GM21423 (cell line): ENCODE data around the gene TMEM106C.

Source experiments
- ATAC-seq: cut with Tn5 transposase; IDR thresholded peaks from one replicate; pipeline ENCODE4 v1.9.1; 2021; ENCODE audit warnings: mild to moderate bottlenecking, moderate library complexity; ENCODE audit not compliant: unreplicated experiment

The TMEM106C gene

DNA sequence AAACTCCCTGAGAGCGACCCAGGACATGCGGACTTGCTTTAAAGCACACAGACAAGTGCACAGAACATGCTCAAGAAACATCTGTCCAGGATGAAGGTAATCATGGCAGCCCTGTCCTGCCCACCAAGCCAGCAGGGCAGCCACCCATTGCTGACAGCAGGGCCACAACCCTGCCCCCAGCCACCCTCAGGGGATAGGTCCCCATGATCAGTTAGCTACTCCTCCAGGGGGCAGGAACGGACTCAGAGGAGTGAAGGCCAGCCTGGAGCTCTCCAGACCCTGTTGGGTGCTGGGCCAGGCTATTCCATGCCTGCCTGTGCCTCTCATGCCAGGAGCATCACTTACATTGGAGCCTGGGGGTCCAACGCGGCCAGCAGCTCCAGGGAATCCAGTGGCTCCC is 15.8 kb downstream of the TMEM106C start:
- ATAC-seq = no peak

DNA sequence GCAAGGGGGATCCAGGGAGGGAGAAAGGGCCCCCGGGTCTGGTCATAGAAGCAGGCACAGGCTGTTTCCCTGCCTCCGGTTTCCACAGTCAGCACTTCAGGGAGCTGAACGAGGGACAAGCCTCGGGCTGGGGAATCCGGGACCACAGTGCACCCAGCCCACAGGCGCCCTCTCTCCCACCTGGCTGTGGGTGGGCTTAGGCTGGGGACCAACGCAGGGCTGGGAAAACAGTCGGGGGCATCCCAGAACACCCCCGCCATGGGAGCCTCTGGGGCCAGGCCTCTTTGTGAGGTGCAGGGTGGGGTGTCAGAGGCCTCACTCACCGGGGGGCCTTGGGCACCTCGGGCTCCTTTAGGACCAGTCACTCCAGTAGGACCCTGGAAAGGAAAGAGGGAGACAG is 16.3 kb downstream of the TMEM106C start:
- no peak for ATAC-seq

DNA sequence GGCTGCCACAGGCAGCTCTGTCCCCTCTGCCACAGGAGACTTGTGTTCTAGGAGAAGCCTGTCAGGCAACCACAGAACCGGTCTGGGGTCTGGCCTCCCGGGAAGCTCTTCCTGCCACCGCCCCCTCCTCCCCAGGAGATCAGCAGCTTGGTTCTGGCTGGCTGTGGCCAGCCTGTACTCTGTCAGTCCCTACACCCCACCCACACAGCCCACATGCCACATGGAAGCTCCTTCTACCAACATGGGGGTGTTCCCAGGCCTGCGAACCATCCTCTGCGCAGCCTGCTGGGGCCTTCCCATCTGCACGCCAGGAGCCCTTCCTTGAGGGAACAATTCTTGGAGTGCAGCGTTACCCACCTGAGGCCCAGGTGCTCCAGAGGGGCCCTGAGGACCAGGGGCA is 16.8 kb downstream of the TMEM106C start:
- ATAC-seq = no peak

DNA sequence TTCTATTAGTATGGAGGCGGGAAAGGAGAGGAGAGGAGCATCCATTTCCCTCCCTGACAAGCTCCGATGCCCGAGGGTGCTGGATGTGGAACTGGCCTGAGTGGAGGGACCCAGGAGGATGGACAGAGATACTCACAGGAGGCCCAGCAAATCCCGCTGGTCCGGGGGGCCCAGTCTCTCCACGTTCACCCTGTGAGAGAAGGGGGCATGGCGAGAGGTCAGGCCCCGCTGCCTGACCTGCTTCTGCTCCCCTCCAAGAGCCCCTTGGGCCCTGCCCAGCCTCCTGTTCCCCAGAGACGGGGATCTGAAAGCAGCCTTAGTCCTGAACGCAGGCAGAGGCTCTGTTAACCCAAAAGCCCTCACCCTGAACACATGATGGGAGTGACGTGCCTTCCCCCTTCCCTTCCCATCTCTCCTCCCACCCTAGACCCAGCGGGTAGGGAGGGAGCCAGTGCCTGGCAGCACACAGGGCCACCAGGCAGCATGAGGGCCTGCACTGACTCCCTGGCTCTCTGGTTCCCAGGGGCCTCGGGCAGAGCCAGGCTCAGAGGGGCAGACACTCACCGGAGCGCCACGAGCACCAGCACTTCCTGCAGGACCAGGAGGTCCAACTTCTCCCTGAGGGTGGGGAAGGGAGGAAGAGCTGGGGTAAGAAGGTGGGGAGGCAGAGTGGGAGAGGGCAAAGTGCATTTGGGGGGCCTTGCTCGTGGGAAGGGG is 17.5 kb downstream of the TMEM106C start:
- no peak for ATAC-seq

DNA sequence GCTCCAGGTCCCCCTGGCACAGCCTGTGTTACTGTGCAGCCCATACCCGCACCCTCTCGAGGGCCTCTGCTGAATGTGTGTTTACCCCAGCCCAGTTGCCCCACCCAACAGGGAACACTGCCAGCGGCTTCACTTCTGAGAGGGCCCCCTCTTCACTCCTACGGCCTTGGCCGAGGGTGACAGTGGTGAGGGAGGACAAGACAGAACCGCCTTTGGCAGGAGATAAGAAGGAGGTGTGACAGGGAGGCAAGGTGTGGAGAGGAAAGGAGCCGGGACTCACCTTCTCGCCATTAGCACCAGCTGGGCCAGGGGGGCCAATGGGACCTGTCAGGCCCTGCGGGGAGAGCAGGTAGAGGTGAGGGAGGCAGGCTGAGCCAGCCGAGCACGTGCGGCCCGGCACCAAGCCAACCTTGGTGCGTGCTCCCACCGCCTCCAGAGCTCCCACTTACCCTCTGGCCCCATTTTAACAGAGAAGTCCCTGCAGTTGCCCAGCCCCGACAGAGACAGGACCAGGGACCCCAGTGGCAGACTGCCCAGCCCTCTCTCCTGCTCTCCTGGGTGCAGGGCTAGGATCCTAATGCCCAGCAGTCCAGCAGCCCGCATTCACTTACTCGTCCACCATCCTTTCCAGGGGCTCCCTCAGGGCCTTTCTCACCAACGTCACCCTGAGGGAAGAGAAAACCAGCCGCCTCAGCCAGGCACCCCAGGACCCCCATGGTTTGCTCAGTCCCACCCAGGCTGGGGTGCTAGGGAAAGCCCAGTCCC is 18.3 kb downstream of the TMEM106C start:
- no peak for ATAC-seq

GRCh38 chr12:47982311-47982710 is 18.9 kb downstream of the TMEM106C start:
- ATAC-seq = no peak

GRCh38 chr12:47982770-47983169 is 19.4 kb downstream of the TMEM106C start:
- no peak for ATAC-seq

GRCh38 chr12:47983541-47984115 is 20.2 kb downstream of the TMEM106C start:
- no peak for ATAC-seq

GRCh38 chr12:47984331-47984801 is 21.0 kb downstream of the TMEM106C start:
- ATAC-seq = no peak

GRCh38 chr12:47985596-47986290 is 22.3 kb downstream of the TMEM106C start:
- ATAC-seq = no peak

- ATAC-seq = no peak
Observed at GRCh38 chr12:47986291-47986660, 22.9 kb downstream of the TMEM106C start.

DNA sequence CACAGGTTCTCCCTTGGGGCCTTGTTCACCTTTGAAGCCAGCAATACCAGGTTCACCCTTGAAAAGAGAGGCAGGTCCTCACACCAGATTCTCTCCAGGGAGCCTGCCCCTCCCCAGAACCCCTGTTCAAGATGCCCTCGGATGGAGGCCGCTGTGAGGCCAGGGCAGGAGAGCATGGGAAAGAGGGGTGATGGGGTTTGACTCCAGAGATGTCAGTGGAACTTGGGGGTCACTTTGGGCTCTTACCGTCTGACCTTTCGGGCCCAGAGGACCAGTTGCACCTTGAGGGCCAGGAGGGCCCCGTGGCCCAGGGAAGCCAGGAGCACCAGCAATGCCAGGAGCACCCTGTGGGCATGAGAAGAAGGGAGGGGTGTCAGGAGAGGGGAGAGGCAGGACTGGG is 23.4 kb downstream of the TMEM106C start:
- no peak for ATAC-seq

GRCh38 chr12:47987411-47988072 is 24.1 kb downstream of the TMEM106C start:
- no peak for ATAC-seq

DNA sequence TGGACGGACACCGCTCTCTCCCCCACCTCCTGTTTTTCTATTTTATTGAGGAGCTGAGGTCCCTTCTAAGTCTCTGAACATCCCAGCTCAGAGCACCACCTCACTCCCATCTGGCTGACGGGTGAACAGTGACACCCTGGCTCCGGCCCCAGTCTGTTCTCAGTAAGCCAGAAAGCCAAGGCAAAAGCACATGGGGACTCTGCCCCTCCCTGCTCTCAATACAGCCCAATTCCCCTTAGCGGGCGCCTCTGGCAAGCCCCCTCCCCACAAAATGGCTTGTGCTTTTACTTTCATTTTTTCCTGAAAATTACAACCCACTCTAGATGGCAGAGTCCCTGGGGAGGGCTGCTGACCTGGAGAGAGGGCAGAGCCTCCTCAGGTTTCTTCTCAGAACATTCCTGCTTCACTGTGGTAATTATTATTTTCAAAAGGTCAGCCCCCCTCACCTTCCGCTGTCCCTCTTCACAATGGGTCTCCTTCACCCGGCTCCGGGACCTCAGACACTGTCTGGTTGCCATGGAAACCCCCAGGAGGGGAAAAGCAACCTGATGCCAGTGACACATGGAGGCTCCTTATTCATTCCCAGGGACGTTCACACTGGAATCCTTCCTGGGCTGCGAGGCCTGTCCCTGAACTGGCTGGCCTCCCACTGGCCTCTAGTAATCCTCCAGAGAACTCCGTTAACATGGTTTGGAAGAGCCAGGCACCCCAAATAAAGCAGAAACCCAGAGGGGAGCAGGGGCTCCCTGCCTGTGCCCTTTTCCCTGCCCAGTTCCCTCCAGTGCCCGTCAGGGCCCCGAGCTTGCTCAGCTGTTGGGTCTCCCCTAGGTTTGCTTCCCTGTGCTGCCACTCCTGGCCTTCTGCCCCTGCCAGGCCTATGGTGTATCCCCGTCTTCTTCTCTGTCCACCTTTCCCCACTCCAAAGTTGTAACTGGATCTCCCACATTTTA is 25.0 kb downstream of the TMEM106C start:
- no peak for ATAC-seq

GRCh38 chr12:47989023-47989417 is 25.6 kb downstream of the TMEM106C start:
- ATAC-seq = no peak

DNA sequence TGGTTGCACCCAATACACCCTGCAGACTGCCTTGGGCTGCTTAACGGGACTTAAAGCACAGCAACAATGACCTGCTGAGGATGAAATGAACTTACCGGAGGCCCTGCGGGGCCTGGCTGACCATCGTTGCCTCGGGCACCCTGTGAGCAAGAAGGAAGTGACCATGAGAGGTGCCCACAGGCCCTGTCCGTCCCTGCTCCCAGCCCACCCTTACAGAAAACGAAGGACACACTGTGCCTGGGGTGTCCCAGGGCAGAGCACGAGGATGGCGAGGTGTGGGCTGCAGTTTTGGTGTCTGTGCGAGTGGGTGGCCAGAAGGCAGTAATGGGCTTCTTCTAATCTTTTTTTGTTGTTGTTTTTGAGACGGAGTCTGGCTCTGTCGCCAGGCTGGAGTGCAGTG is 26.3 kb downstream of the TMEM106C start:
- ATAC-seq = no peak

- ATAC-seq = peak; percentile 96
Observed at GRCh38 chr12:47990351-47991105, 27.1 kb downstream of the TMEM106C start.

GRCh38 chr12:47991106-47992061 is 28.0 kb downstream of the TMEM106C start:
- no peak for ATAC-seq
